Transverse colon (tissue), 4 donors: ENCODE results near the gene TYMP. TPM values are rescaled to one million over a fixed set of nuclear protein-coding genes. Genes with fewer than 3 reads are reported as not detected.

Experiments
- DNase-seq: peaks from one replicate; pipeline ENCODE4 v3.0.0-alpha.2; 2019
- H3K27ac ChIP-seq, 4 donors: fragments of 200-600 bp; sonication (generic); 2 replicates each; pipeline ENCODE4 v1.5.1; 2016 to 2018; ENCODE audit warnings: inconsistent platforms in 4 of 4
- H3K27me3 ChIP-seq: fragments of 200-600 bp; sonication (generic); 2 replicates; pipeline ENCODE4 v1.5.1; 2017; ENCODE audit warnings: inconsistent platforms
- H3K36me3 ChIP-seq, 4 donors: fragments of 200-600 bp; sonication (generic); 2 replicates each; pipeline ENCODE4 v1.5.1; 2017 to 2019; ENCODE audit warnings: inconsistent platforms in 4 of 4
- H3K4me1 ChIP-seq, 4 donors: fragments of 200-600 bp; sonication (generic); 2 replicates each; pipeline ENCODE4 v1.5.1; 2017 to 2020; ENCODE audit warnings: inconsistent platforms in 4 of 4
- H3K4me3 ChIP-seq, 4 donors: fragments of 200-600 bp; sonication (generic); 1 replicate in 1 of 4; 2 replicates in 3 of 4; pipeline versions ENCODE4 v1.5.1 to v1.6.1; 2017 to 2019; ENCODE audit warnings: inconsistent platforms in 4 of 4
- H3K9me3 ChIP-seq, 2 donors: fragments of 200-600 bp; sonication (generic); 2 replicates each; pipeline ENCODE4 v1.5.1; 2017 to 2019; ENCODE audit warnings: inconsistent platforms in 2 of 2
- EP300 ChIP-seq: sonication (generic); formaldehyde crosslinking; IDR thresholded peaks from one replicate; pipeline ENCODE4 v1.6.1; 2017; ENCODE audit warnings: antibody characterized with exemption, low read depth
- POLR2A ChIP-seq: fragments of 450-650 bp; IDR thresholded peaks from one replicate; pipeline ENCODE4 v1.6.1; 2016; ENCODE audit warnings: antibody characterized with exemption, mild to moderate bottlenecking, moderate library complexity
- POLR2AphosphoS5 ChIP-seq, 3 donors: sonication (generic); formaldehyde crosslinking; IDR thresholded peaks; one replicate each; pipeline ENCODE4 v1.6.1; 2016; ENCODE audit warnings: antibody characterized with exemption in 3 of 3
- WGBS, 2 donors: methylation state at CpG; one replicate each; pipeline ENCODE4 v1.1.5; 2018; ENCODE audit warnings: low coverage in 1 of 2; 5-methylcytosine and 5-hydroxymethylcytosine counted together
- in situ Hi-C, 4 donors: fragments of 200-750 bp; cut with MboI; loops; one replicate each; pipeline versions ENCODE4 v1.15.0 to v1.15.1; 2017; ENCODE audit warnings: low sequenced_read_pairs in 3 of 4, low pct_ligation_motif_present in 1 of 4, low pct_unique_long_range_greater_than_20kb in 1 of 4
- intact Hi-C: fragments of 100-400 bp; cut with DNase I; formaldehyde crosslinking; loops from one replicate; pipeline ENCODE4 v1.15.1; 2023; ENCODE audit warnings: low total_unique reads
- total RNA-seq, 4 donors: library from RNA; depleted of rRNA; stranded (reverse); fragments of >200 nt; gene quantifications; one replicate each; pipeline ENCODE4 v1.1.0, GENCODE V29; 2016
- TF ChIP-seq, protein P1 (sequence below), 5 experiments: fragments of 200-600 bp in 3 of 5; fragments of 450-650 bp in 2 of 5; sonication (generic) in 3 of 5; IDR thresholded peaks; 1 replicate in 2 of 5; 2 replicates in 3 of 5; pipeline ENCODE4 v1.5.1; 2016 to 2017; ENCODE audit warnings: antibody characterized with exemption in 5 of 5, inconsistent platforms in 3 of 5, mild to moderate bottlenecking in 2 of 5, moderate library complexity in 1 of 5

The TYMP gene
- total RNA-seq, 4 donors from 2014 or later, result 27.5 to 60.7 (median 32.2) TPM

DNA sequence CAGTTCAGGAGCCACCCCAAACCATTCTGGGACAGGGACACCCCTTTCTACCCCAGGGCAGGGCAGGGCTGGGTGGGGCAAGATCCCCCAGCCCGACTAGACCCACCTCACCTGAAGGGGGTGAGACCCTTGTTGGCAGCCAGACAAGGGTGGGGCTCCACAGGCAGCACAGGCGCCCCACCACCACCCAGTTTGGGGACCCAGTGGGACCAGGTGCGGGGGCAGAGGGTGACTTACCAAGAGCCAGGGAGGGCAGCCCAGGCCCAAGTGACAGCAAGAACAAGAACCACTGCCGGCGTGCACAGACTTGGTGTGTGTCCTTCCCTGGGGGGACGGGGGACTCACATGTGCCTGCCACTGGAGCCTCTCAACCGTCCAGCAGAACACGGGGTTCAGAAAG is 46.3 kb downstream of the TYMP start:
- DNase-seq, result no peak
- intact Hi-C loops (no loop called here), in situ Hi-C loops (no loop called here)
- 88% methylated on average over 8 of the region's 8 CpGs; no CpG with 5 or more reads in 1 of the 2 donors for WGBS, 2 donors
- Histone ChIP-seq H3K4me1 (peaks cover 5 to 28% (median 23%) of the 10 kb centered on the region in 4 donors), H3K9me3 (no peaks in the 10 kb centered on the region), H3K36me3 (no peaks in the 10 kb centered on the region), H3K4me3 (no peak overlapping the region), H3K27ac (peak overlapping the region in 1 of 4 donors; percentile 41), H3K27me3 (peaks cover 44% of the 10 kb centered on the region)
- no peak for TF ChIP-seq POLR2AphosphoS5 (IDR thresholded peaks at IDR 0.05)
- TF ChIP-seq EP300, result no peak
- no peak for TF ChIP-seq POLR2A
- TF ChIP-seq, protein P1, sequence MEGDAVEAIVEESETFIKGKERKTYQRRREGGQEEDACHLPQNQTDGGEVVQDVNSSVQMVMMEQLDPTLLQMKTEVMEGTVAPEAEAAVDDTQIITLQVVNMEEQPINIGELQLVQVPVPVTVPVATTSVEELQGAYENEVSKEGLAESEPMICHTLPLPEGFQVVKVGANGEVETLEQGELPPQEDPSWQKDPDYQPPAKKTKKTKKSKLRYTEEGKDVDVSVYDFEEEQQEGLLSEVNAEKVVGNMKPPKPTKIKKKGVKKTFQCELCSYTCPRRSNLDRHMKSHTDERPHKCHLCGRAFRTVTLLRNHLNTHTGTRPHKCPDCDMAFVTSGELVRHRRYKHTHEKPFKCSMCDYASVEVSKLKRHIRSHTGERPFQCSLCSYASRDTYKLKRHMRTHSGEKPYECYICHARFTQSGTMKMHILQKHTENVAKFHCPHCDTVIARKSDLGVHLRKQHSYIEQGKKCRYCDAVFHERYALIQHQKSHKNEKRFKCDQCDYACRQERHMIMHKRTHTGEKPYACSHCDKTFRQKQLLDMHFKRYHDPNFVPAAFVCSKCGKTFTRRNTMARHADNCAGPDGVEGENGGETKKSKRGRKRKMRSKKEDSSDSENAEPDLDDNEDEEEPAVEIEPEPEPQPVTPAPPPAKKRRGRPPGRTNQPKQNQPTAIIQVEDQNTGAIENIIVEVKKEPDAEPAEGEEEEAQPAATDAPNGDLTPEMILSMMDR (IDR thresholded peaks at IDR 0.05), result no peak

DNA sequence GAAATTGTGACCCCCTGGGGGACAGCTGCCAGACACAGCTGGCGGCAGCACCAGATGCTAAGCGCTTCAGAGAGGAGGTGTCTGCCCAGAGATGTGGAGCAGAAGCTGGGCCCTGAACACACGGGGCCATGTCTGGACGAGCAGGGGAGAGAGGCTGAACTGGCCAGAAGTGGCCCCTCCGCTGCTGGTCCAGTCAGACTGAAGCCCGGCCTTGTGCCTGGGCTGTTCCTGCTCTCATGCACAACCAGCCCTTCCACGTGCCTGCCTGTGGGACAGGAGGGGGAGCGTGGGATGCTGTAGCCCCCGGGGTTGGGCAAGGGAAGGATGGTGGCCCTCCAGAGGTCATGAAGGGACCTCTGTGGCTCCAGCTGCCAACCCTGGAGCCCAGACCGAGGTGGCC is 46.7 kb downstream of the TYMP start:
- Histone ChIP-seq H3K36me3 (no peaks in the 10 kb centered on the region), H3K27ac (no peak overlapping the region), H3K4me1 (peaks cover 5 to 28% (median 23%) of the 10 kb centered on the region in 4 donors), H3K27me3 (peaks cover 44% of the 10 kb centered on the region), H3K4me3 (no peak overlapping the region), H3K9me3 (no peaks in the 10 kb centered on the region)
- intact Hi-C loops, result no loop called here
- in situ Hi-C loops, result no loop called here
- TF ChIP-seq POLR2AphosphoS5 (IDR thresholded peaks at IDR 0.05) (no peak), POLR2A (no peak), EP300 (no peak)
- TF ChIP-seq, protein P1 (IDR thresholded peaks at IDR 0.05), result no peak
- DNase-seq, result no peak
- 84% methylated on average over 10 of the region's 10 CpGs; no CpG with 5 or more reads in 1 of the 2 donors for WGBS, 2 donors

DNA sequence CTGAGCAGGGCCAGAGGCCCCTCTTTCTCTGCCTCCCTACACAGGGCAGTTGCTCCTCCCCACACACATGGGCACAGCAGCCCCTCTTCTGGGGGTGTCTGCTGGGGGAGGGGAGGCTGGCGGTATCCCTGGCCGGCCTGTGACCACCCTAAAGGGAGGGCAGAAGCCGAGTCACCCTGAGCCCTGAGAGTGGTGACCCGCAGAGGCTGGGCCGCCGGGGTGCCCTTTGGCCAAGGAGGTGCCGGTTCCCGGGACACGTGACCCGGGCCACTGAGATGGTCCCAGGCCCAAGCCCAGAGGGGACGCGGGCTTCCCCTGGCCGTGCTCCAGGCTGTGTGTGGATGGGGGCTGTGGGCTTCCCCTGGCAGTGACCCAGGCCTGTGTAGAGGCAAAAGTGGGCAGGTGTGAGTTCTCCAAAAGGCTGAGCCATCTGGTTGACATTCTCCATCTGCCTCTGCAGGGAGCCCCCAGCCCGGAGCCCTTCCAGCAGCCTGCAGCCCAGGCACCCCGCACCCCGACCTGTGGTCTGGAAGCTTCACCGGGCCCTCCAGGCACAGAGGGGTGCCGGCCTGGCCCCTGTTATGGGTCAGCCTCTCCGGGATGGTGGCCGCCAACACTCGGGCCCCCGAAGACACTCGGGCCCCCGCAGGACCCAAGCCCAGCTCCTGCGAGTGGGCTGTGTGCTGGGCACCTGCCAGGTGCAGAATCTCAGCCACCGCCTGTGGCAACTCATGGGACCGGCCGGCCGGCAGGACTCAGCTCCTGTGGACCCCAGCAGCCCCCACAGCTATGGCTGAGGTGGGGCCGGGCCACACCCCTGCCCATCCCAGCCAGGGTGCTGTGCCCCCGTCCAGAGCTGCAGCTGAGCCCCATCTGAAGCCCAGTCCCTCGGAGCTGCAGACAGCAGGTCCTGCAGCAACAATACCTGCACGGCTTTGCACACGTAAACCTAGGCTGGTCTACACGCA is 47.4 kb downstream of the TYMP start:
- peak overlapping the region; percentile 10 to 59 (median 46) for H3K4me3 ChIP-seq
- H3K27me3 ChIP-seq, result peaks cover 44% of the 10 kb centered on the region
- TF ChIP-seq, protein P1 (IDR thresholded peaks at IDR 0.05), result no peak
- TF ChIP-seq EP300, result no peak
- TF ChIP-seq POLR2AphosphoS5 (IDR thresholded peaks at IDR 0.05), result no peak
- no peak for TF ChIP-seq POLR2A
- in situ Hi-C loops, result no loop called here
- H3K9me3 ChIP-seq, result no peaks in the 10 kb centered on the region
- 76% methylated on average over 22 of the region's 35 CpGs; no CpG with 5 or more reads in 1 of the 2 donors for WGBS, 2 donors
- H3K27ac ChIP-seq, result peak overlapping the region in 2 of 4 donors; percentile 30 to 46
- DNase-seq, result no peak
- no peaks in the 10 kb centered on the region for H3K36me3 ChIP-seq
- peaks cover 5 to 28% (median 23%) of the 10 kb centered on the region in 4 donors for H3K4me1 ChIP-seq
- intact Hi-C loops, result no loop called here

DNA sequence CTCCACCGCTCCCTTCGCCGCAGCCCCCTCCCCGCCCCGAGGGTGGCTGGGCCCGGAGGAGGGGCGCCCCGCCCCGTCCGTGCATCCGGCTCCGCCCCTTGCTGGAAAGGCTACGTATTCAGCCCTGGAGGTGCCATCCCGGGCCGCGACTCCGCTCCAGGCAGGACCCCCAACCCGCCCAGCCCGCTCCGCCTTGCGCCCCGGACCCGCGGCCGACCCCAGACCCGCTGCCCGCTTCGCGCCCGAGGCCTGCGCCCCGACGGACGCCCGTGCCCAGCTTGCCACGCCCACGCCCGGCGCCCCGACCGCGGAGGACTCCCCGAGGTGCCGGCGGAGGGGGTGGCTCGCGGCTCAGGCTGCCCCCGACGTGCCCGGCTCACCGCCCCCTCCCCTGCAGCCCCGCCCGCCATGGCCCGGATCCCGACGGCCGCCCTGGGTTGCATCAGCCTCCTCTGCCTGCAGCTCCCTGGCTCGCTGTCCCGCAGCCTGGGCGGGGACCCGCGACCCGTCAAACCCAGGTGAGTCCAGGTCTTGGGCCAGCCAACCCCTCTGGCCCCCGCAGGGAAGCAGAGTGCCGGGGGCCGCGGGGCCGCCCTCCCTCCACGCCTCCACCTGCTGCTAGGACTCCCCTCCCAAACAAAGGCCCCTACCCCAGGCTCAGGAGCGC is 48.2 kb downstream of the TYMP start, which contains the start of gene ADM2:
TSS of gene ADM2 (plus strand) at position 104 of the 667 bp plus-strand sequence. CDS start at position 409, 305 bp downstream.
- peaks cover 44% of the 10 kb centered on the region for H3K27me3 ChIP-seq
- H3K4me1 ChIP-seq, result peaks cover 5 to 28% (median 23%) of the 10 kb centered on the region in 4 donors
- peak within 1 kb of the TSS in 3 of 4 donors; percentile 8 to 46 (median 30) for H3K27ac ChIP-seq
- peak within 1 kb of the TSS; percentile 10 to 59 (median 46) for H3K4me3 ChIP-seq
- TF ChIP-seq, protein P1 (IDR thresholded peaks at IDR 0.05), result no peak
- TF ChIP-seq EP300, result no peak
- TF ChIP-seq POLR2AphosphoS5 (IDR thresholded peaks at IDR 0.05), result no peak
- no peak for TF ChIP-seq POLR2A
- DNase-seq, result peak; percentile 73
- no peaks in the 10 kb centered on the region for H3K9me3 ChIP-seq
- no peaks in the 10 kb centered on the region for H3K36me3 ChIP-seq
- intact Hi-C loops (no loop called here), in situ Hi-C loops (no loop called here)
- 8% methylated on average over 25 of the region's 70 CpGs; no CpG with 5 or more reads in 1 of the 2 donors for WGBS, 2 donors
